GM23338 (cell line): ENCODE data around the gene SELENOH. TPM values are rescaled to one million over a fixed set of nuclear protein-coding genes. Genes with fewer than 3 reads are reported as not detected.

Experiments
- ATAC-seq: fragments of 200-7000 bp; cut with Tn5 transposase; 3 replicates; pipeline ENCODE4 v1.9.1; 2020
- DNase-seq: peaks from one replicate; pipeline ENCODE4 v3.0.0-alpha.2; 2015; ENCODE audit warnings: low spot score
- H2AFZ ChIP-seq: fragments of 200-600 bp; sonication (generic); 2 replicates; pipeline ENCODE4 v1.8.0; 2016; ENCODE audit warnings: antibody characterized with exemption, mild to moderate bottlenecking, moderate library complexity
- H3F3A ChIP-seq: fragments of 200-600 bp; sonication (generic); replicated peaks from 2 replicates; pipeline ENCODE4 v1.8.0; 2017; ENCODE audit warnings: antibody characterized with exemption, mixed run types, low read depth
- H3K27ac ChIP-seq: fragments of 200-600 bp; sonication (generic); 2 replicates; pipeline ENCODE4 v1.6.1; 2016; ENCODE audit warnings: low read depth
- H3K27me3 ChIP-seq: fragments of 200-600 bp; sonication (generic); 2 replicates; pipeline ENCODE4 v1.8.0; 2016; ENCODE audit warnings: mild to moderate bottlenecking, mixed run types, moderate library complexity; ENCODE audit not compliant: insufficient read depth
- H3K36me3 ChIP-seq: fragments of 200-600 bp; sonication (generic); 2 replicates; pipeline ENCODE4 v1.8.0; 2016; ENCODE audit warnings: mild to moderate bottlenecking; ENCODE audit not compliant: insufficient read depth
- H3K4me1 ChIP-seq: fragments of 200-600 bp; sonication (generic); 2 replicates; pipeline ENCODE4 v1.8.0; 2016; ENCODE audit warnings: mild to moderate bottlenecking, moderate library complexity; ENCODE audit not compliant: insufficient read depth
- H3K4me2 ChIP-seq: fragments of 200-600 bp; sonication (generic); 2 replicates; pipeline ENCODE4 v1.7.1; 2017; ENCODE audit warnings: mixed run types
- H3K4me3 ChIP-seq: fragments of 200-600 bp; sonication (generic); 2 replicates; pipeline ENCODE4 v1.6.1; 2016; ENCODE audit warnings: mixed run types
- H3K79me2 ChIP-seq: fragments of 200-600 bp; sonication (generic); replicated peaks from 2 replicates; pipeline ENCODE4 v1.8.0; 2017; ENCODE audit warnings: mild to moderate bottlenecking; ENCODE audit not compliant: insufficient read depth
- H3K9me2 ChIP-seq: fragments of 200-600 bp; sonication (generic); 2 replicates; pipeline ENCODE4 v1.8.0; 2017; ENCODE audit not compliant: insufficient read depth
- H4K20me1 ChIP-seq: fragments of 200-600 bp; sonication (generic); replicated peaks from 2 replicates; pipeline ENCODE4 v1.8.0; 2017; ENCODE audit warnings: mild to moderate bottlenecking; ENCODE audit not compliant: insufficient read depth
- H3K27ac Mint-ChIP-seq: 2 replicates; pipeline ENCODE4 v1.8.0; 2020; ENCODE audit warnings: inconsistent platforms, mild to moderate bottlenecking, moderate library complexity, mixed read lengths
- H3K27me3 Mint-ChIP-seq: 3 replicates; pipeline ENCODE4 v1.8.0; 2022; ENCODE audit warnings: low read depth, mild to moderate bottlenecking, moderate library complexity, mixed read lengths, inconsistent platforms; ENCODE audit not compliant: insufficient read depth, poor library complexity
- H3K36me3 Mint-ChIP-seq: 3 replicates; pipeline ENCODE4 v1.8.0; 2021; ENCODE audit warnings: low read depth, mild to moderate bottlenecking, inconsistent platforms, moderate library complexity, mixed read lengths
- H3K4me1 Mint-ChIP-seq: 3 replicates; pipeline ENCODE4 v1.8.0; 2020; ENCODE audit warnings: mild to moderate bottlenecking, inconsistent platforms, mixed read lengths
- H3K4me3 Mint-ChIP-seq: 3 replicates; pipeline ENCODE4 v1.8.0; 2021; ENCODE audit warnings: moderate library complexity, mild to moderate bottlenecking, inconsistent platforms, mixed read lengths
- H3K9me3 Mint-ChIP-seq: 3 replicates; pipeline ENCODE4 v1.8.0; 2020; ENCODE audit warnings: moderate library complexity, mild to moderate bottlenecking, inconsistent platforms, mixed read lengths
- CREB1 ChIP-seq: fragments of 250-450 bp; sonication (Bioruptor Pico); IDR thresholded peaks from 2 replicates; pipeline ENCODE4 v1.5.0; 2020; ENCODE audit warnings: low read depth, mild to moderate bottlenecking, moderate library complexity
- CTCF ChIP-seq, 2 experiments: fragments of 200-600 bp in 1 of 2; sonication (generic) in 1 of 2; conservative IDR thresholded peaks; 2 replicates each; pipeline versions ENCODE4 v1.5.1 to v1.6.1; 2016 to 2017; ENCODE audit warnings: antibody characterized with exemption in 2 of 2, low read depth in 2 of 2, mild to moderate bottlenecking in 2 of 2, moderate library complexity in 1 of 2
- ETS1 ChIP-seq: IDR thresholded peaks from 2 replicates; pipeline ENCODE4 v1.6.1; 2016; ENCODE audit warnings: antibody characterized with exemption
- EZH2 ChIP-seq: fragments of 200-600 bp; sonication (generic); IDR thresholded peaks from one replicate; pipeline ENCODE4 v1.8.0; 2017; ENCODE audit warnings: antibody characterized with exemption, mild to moderate bottlenecking, low read depth; ENCODE audit not compliant: unreplicated experiment
- EZH2phosphoT487 ChIP-seq: fragments of 200-600 bp; sonication (generic); IDR thresholded peaks from one replicate; pipeline ENCODE4 v1.8.1; 2018; ENCODE audit warnings: antibody characterized with exemption; ENCODE audit not compliant: unreplicated experiment
- JUNB ChIP-seq: IDR thresholded peaks from one replicate; pipeline ENCODE4 v1.6.1; 2016; ENCODE audit warnings: antibody characterized with exemption; ENCODE audit not compliant: unreplicated experiment
- NANOG ChIP-seq: IDR thresholded peaks from 2 replicates; pipeline ENCODE4 v1.6.1; 2016; ENCODE audit warnings: antibody characterized with exemption, borderline replicate concordance
- POLR2AphosphoS5 ChIP-seq: IDR thresholded peaks from 2 replicates; pipeline ENCODE4 v1.6.1; 2016; ENCODE audit warnings: antibody characterized with exemption, low read depth
- ZNF114 ChIP-seq: fragments of 250-450 bp; sonication (Bioruptor Pico); IDR thresholded peaks from 2 replicates; pipeline ENCODE4 v1.5.0; 2020; ENCODE audit warnings: mild to moderate bottlenecking, moderate library complexity
- polyA plus RNA-seq: library from polyadenylated mRNA; unstranded; fragments of >200 nt; fragmentation: Nextera tagmentation; extraction: Ambion mirVana; gene quantifications from 2 replicates; pipeline ENCODE4 v1.2.1, GENCODE V29; 2016
- total RNA-seq: library from RNA; depleted of rRNA; stranded (reverse); fragments of >200 nt; shearing (Covaris generic); gene quantifications from 2 replicates; pipeline ENCODE4 v1.2.3, GENCODE V29; 2014

The SELENOH gene
- total and polyA plus RNA-seq, 2 experiments from 2014 or later, result 282 to 379 TPM

DNA sequence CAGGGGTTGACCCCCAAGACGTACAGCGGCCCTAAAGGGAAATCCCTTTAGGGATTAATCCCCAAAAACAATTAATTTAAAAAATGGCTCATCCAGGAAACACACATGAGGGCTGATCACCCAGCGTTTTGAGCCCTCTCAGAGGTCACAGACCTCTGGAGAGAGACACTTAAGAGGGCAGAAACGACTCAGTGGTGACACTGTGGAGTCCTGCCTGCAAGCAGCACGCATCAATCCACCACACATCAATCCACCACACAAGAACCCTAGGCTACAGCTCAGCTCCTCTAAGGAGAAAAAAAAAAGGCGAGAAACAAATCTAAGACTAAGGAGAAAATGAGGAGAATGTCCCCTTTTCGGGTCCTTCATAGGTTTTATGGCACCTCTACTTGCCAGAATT is 12.5 kb upstream of the SELENOH start:
- Histone ChIP-seq H3K79me2 (peaks cover 99% of the 10 kb centered on the region), H3K9me2 (no peaks in the 10 kb centered on the region), H2AFZ (no peak overlapping the region), H3K36me3 (peaks cover 2% of the 10 kb centered on the region; the same call in 1 of the 2 replicates), H3F3A (peaks cover 14% of the 10 kb centered on the region; the same call in 1 of the 2 replicates), H3K27ac (peak overlapping the region; percentile 30), H3K27me3 (no peaks in the 10 kb centered on the region), H3K4me3 (peak overlapping the region; percentile 31; the same call in 1 of the 2 replicates), H3K4me1 (peaks cover 16% of the 10 kb centered on the region), H3K4me2 (peak overlapping the region; percentile 69), H4K20me1 (peaks cover 23% of the 10 kb centered on the region; the same call in 1 of the 2 replicates)
- ATAC-seq, result peak; percentile 73
- H3K36me3 Mint-ChIP-seq, result peaks cover 13% of the 10 kb centered on the region; the same call in 2 of the 3 replicates
- peak overlapping the region; percentile 43; the same call in 2 of the 3 replicates for H3K4me3 Mint-ChIP-seq
- H3K27ac Mint-ChIP-seq, result peak overlapping the region; percentile 95
- TF ChIP-seq EZH2phosphoT487, result no peak
- no peak for TF ChIP-seq CREB1 (CRISPR knock-in tag)
- TF ChIP-seq POLR2AphosphoS5, result no peak
- no peak for TF ChIP-seq JUNB
- no peak for TF ChIP-seq ETS1
- TF ChIP-seq ZNF114, result no peak
- no peaks in the 10 kb centered on the region for H3K27me3 Mint-ChIP-seq
- H3K9me3 Mint-ChIP-seq, result no peaks in the 10 kb centered on the region
- DNase-seq, result no peak
- peaks cover 27% of the 10 kb centered on the region for H3K4me1 Mint-ChIP-seq

- H3K27ac Mint-ChIP-seq, result 0 out of 2 replicates have a peak overlapping the region, but pooled peaks have one; percentile 95
- H3K79me2 ChIP-seq, result peaks cover 98% of the 10 kb centered on the region
- H3F3A ChIP-seq, result peaks cover 14% of the 10 kb centered on the region; the same call in 1 of the 2 replicates
- H3K4me2 ChIP-seq, result peak overlapping the region; percentile 69
- no peaks in the 10 kb centered on the region for H3K27me3 Mint-ChIP-seq
- no peaks in the 10 kb centered on the region for H3K27me3 ChIP-seq
- peaks cover 2% of the 10 kb centered on the region; the same call in 1 of the 2 replicates for H3K36me3 ChIP-seq
- H3K27ac ChIP-seq, result peak overlapping the region; percentile 30; the same call in 1 of the 2 replicates
- peak overlapping the region; percentile 31; the same call in 1 of the 2 replicates for H3K4me3 ChIP-seq
- peaks cover 20% of the 10 kb centered on the region; the same call in 1 of the 2 replicates for H4K20me1 ChIP-seq
- H2AFZ ChIP-seq, result no peak overlapping the region
- H3K36me3 Mint-ChIP-seq, result peaks cover 18% of the 10 kb centered on the region; the same call in 2 of the 3 replicates
- H3K4me3 Mint-ChIP-seq, result no peak overlapping the region; the same call in 2 of the 3 replicates
- H3K9me2 ChIP-seq, result no peaks in the 10 kb centered on the region
- no peak for ATAC-seq
- peaks cover 27% of the 10 kb centered on the region for H3K4me1 Mint-ChIP-seq
- no peaks in the 10 kb centered on the region for H3K9me3 Mint-ChIP-seq
- TF ChIP-seq NANOG, result no peak
- no peak for TF ChIP-seq EZH2
- no peak for TF ChIP-seq CREB1 (CRISPR knock-in tag)
- TF ChIP-seq CTCF (conservative IDR thresholded peaks at IDR 0.05; ENCODE audit: low read depth in 2 of 2), result no peak
- peaks cover 16% of the 10 kb centered on the region for H3K4me1 ChIP-seq
- no peak for DNase-seq
Observed at GRCh38 chr11:57729479-57729878, 11.8 kb upstream of the SELENOH start.
